ENCODE data around the gene NWD2.

GRCh38 chr4:37421614-37422013 is 177.1 kb downstream of the NWD2 start:
- TF ChIP-seq YY1 (IDR thresholded peaks at IDR 0.05; ENCODE audit: insufficient read depth, insufficient read length) = no peak
- TF ChIP-seq SUZ12 (IDR thresholded peaks at IDR 0.05; ENCODE audit: extremely low read depth, insufficient read depth, insufficient read length) = no peak
- TF ChIP-seq ZNF274 (IDR thresholded peaks at IDR 0.05; ENCODE audit: low read depth, low read length) = no peak

Data from NT2/D1 (cell line).